ENCODE results near the gene MARCHF5. TPM values are rescaled to one million over a fixed set of nuclear protein-coding genes. Genes with fewer than 3 reads are reported as not detected.

The MARCHF5 gene
- total RNA-seq, 4 donors from 2014 or later = 1.8 to 17.8 (median 9.1) TPM

DNA sequence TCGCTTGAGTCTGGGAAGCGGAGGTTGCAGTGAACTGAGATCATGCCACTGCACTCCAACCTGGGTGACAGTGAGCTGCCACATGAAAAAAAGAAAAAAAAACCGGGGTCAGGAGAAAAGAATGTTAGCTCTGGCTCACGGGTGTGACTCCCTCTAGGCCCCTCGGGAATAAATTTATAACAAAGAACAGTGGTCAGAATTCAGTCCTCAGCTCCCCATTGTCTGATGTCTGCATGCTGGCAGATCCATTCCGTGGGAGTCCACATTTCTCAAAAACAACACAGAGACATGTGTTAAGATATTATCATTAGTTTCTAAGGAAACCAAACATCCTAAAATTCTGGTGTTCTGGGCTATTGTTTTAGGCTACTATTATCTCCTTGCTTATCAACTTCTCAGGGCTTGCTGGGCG is 90.6 kb downstream of the MARCHF5 start:
- H3K36me3 ChIP-seq = no peaks in the 10 kb centered on the region
- no peak overlapping the region for H3K4me3 ChIP-seq
- no peak for TF ChIP-seq EP300 (IDR thresholded peaks at IDR 0.05; ENCODE audit: low read depth)
- TF ChIP-seq POLR2AphosphoS5 (IDR thresholded peaks at IDR 0.05) = no peak
- no peak for TF ChIP-seq POLR2A (IDR thresholded peaks at IDR 0.05)
- TF ChIP-seq, protein P1, sequence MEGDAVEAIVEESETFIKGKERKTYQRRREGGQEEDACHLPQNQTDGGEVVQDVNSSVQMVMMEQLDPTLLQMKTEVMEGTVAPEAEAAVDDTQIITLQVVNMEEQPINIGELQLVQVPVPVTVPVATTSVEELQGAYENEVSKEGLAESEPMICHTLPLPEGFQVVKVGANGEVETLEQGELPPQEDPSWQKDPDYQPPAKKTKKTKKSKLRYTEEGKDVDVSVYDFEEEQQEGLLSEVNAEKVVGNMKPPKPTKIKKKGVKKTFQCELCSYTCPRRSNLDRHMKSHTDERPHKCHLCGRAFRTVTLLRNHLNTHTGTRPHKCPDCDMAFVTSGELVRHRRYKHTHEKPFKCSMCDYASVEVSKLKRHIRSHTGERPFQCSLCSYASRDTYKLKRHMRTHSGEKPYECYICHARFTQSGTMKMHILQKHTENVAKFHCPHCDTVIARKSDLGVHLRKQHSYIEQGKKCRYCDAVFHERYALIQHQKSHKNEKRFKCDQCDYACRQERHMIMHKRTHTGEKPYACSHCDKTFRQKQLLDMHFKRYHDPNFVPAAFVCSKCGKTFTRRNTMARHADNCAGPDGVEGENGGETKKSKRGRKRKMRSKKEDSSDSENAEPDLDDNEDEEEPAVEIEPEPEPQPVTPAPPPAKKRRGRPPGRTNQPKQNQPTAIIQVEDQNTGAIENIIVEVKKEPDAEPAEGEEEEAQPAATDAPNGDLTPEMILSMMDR (IDR thresholded peaks at IDR 0.05) = no peak
- DNase-seq = no peak
- in situ Hi-C loops (cut with MboI; ENCODE audit: low pct_ligation_motif_present in 1 of 4, low pct_unique_long_range_greater_than_20kb in 1 of 4, low sequenced_read_pairs in 3 of 4) (no loop called here), intact Hi-C loops (cut with DNase I; ENCODE audit: low total_unique reads) (no loop called here)
- 58 to 71% methylated on average over 5 to 7 of the region's 7 CpGs for WGBS, 2 donors (ENCODE audit: low coverage in 1 of 2)
- H3K27me3 ChIP-seq = no peaks in the 10 kb centered on the region
- H3K27ac ChIP-seq = no peak overlapping the region
- no peaks in the 10 kb centered on the region for H3K4me1 ChIP-seq
- no peaks in the 10 kb centered on the region for H3K9me3 ChIP-seq

DNA sequence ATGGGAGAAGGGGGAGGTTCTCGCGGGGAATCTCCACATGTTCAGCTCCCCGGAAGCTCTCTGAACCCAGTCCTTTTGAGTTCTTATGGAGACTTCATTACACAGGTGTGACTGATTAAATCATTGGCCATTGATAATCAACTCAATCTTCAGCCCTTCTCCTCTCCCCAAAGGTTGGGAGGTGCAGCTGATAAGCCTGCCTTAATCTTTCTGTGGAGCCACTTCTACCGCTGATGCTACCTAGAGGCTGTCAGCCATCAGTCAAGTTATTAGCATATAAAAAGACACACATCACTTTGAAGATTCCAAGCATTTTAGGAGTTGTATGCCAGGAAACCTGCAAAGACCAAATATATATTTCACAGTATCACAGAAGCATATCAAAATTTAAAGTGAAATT is 91.7 kb downstream of the MARCHF5 start:
- Histone ChIP-seq H3K27me3 (no peaks in the 10 kb centered on the region), H3K27ac (no peak overlapping the region), H3K36me3 (no peaks in the 10 kb centered on the region), H3K4me3 (no peak overlapping the region), H3K4me1 (no peaks in the 10 kb centered on the region), H3K9me3 (no peaks in the 10 kb centered on the region)
- in situ Hi-C loops (cut with MboI; ENCODE audit: low pct_ligation_motif_present in 1 of 4, low pct_unique_long_range_greater_than_20kb in 1 of 4, low sequenced_read_pairs in 3 of 4) (no loop called here), intact Hi-C loops (cut with DNase I; ENCODE audit: low total_unique reads) (loop anchor here (1.0 kb wide), 1 partner anchor 49 kb away; no protein-coding TSS in a partner anchor)
- no peak for DNase-seq
- TF ChIP-seq POLR2AphosphoS5 (IDR thresholded peaks at IDR 0.05) (no peak), EP300 (IDR thresholded peaks at IDR 0.05; ENCODE audit: low read depth) (no peak), POLR2A (IDR thresholded peaks at IDR 0.05) (no peak)
- TF ChIP-seq, protein P1 (IDR thresholded peaks at IDR 0.05) = no peak
- 50 to 83% methylated on average over 1 to 4 of the region's 4 CpGs for WGBS, 2 donors (ENCODE audit: low coverage in 1 of 2)

DNA sequence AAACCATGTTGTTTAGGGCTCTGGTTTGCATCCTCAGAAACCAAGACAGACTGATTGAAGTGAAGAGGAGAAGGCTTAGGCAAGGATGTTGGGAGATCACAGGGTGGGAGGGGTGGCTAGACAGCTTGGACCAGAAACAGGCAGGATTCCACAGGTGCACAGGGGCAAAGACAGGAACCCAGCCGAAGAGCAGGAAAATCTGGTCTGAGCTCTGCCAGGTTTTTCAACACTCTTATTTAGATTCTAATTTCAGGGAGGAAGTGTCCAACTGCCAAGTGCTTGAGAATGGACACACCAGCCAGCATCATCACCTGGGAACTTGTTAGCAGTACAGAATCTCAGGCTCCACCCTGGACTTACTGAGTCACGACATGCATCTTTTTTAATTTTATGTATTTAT is 93.8 kb downstream of the MARCHF5 start:
- 78 to 90% methylated on average over 1 to 2 of the region's 2 CpGs for WGBS, 2 donors (ENCODE audit: low coverage in 1 of 2)
- TF ChIP-seq POLR2A (IDR thresholded peaks at IDR 0.05) (no peak), POLR2AphosphoS5 (IDR thresholded peaks at IDR 0.05) (no peak), EP300 (IDR thresholded peaks at IDR 0.05; ENCODE audit: low read depth) (no peak)
- TF ChIP-seq, protein P1 (IDR thresholded peaks at IDR 0.05) = no peak
- DNase-seq = no peak
- no peak overlapping the region for H3K4me3 ChIP-seq
- intact Hi-C loops (cut with DNase I; ENCODE audit: low total_unique reads) = no loop called here
- H3K27me3 ChIP-seq = no peaks in the 10 kb centered on the region
- no peaks in the 10 kb centered on the region for H3K36me3 ChIP-seq
- no peak overlapping the region for H3K27ac ChIP-seq
- H3K9me3 ChIP-seq = no peaks in the 10 kb centered on the region
- in situ Hi-C loops (cut with MboI; ENCODE audit: low pct_ligation_motif_present in 1 of 4, low pct_unique_long_range_greater_than_20kb in 1 of 4, low sequenced_read_pairs in 3 of 4) = no loop called here
- no peaks in the 10 kb centered on the region for H3K4me1 ChIP-seq

DNA sequence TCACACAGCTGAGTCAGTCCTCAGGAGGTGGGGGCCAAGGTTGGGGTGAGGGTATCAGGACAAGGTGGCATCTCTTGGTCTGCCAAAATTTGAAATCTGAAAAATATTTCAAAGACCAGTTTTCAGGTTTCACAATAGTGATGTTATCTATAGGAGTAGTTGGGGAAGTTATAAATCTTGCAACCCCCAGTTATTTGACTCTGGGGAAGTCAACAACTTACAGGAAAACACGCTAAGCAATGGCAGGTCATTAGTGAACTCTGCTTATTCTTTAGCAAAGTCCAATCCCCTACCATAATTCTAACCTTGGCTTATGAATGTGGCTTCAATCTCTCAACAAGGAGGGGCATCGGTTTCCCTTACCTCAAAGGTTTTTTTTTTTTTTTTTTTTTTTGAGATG is 94.9 kb downstream of the MARCHF5 start:
- Histone ChIP-seq H3K4me3 (no peak overlapping the region), H3K36me3 (no peaks in the 10 kb centered on the region), H3K27ac (no peak overlapping the region), H3K9me3 (no peaks in the 10 kb centered on the region), H3K27me3 (no peaks in the 10 kb centered on the region), H3K4me1 (no peaks in the 10 kb centered on the region)
- intact Hi-C loops (cut with DNase I; ENCODE audit: low total_unique reads) (no loop called here), in situ Hi-C loops (cut with MboI; ENCODE audit: low pct_ligation_motif_present in 1 of 4, low pct_unique_long_range_greater_than_20kb in 1 of 4, low sequenced_read_pairs in 3 of 4) (no loop called here)
- DNase-seq = no peak
- 63% methylated on average over 2 of the region's 2 CpGs; no CpG with 5 or more reads in 1 of the 2 donors for WGBS, 2 donors (ENCODE audit: low coverage in 1 of 2)
- TF ChIP-seq POLR2A (IDR thresholded peaks at IDR 0.05) (no peak), EP300 (IDR thresholded peaks at IDR 0.05; ENCODE audit: low read depth) (no peak), POLR2AphosphoS5 (IDR thresholded peaks at IDR 0.05) (no peak)
- TF ChIP-seq, protein P1 (IDR thresholded peaks at IDR 0.05) = no peak
